HepG2 (cell line): Measurements from ENCODE around the gene COMP. TPM values are rescaled to one million over a fixed set of nuclear protein-coding genes. Genes with fewer than 3 reads are reported as not detected.
A peak's percentile ranks its signal among the peaks of the same experiment; 100 is the strongest.

Source experiments
- ARNT2 ChIP-seq: sonication (generic); formaldehyde crosslinking; IDR thresholded peaks from 2 replicates; pipeline ENCODE4 v1.8.0; 2022; ENCODE audit warnings: mild to moderate bottlenecking, low read depth, missing genetic modification reagents, moderate library complexity
- ATF1 ChIP-seq: IDR thresholded peaks from 2 replicates; pipeline ENCODE4 v1.6.1; 2016; ENCODE audit warnings: mild to moderate bottlenecking, control low read depth
- CTCF ChIP-seq: sonication (generic); formaldehyde crosslinking; IDR thresholded peaks from 2 replicates; pipeline ENCODE4 v1.5.0; 2020; ENCODE audit warnings: mild to moderate bottlenecking, missing genetic modification reagents, moderate library complexity
- E2F1 ChIP-seq: sonication (generic); formaldehyde crosslinking; IDR thresholded peaks from 2 replicates; pipeline ENCODE4 v1.5.0; 2020; ENCODE audit warnings: missing genetic modification reagents
- GLI4 ChIP-seq: sonication (generic); formaldehyde crosslinking; IDR thresholded peaks from 2 replicates; pipeline ENCODE4 v1.5.1; 2020; ENCODE audit warnings: missing genetic modification reagents, mild to moderate bottlenecking, moderate library complexity, borderline replicate concordance
- HMGXB4 ChIP-seq, 2 experiments: sonication (generic) in 1 of 2; formaldehyde crosslinking in 1 of 2; IDR thresholded peaks; 2 replicates each; pipeline versions ENCODE4 v1.4.0 to v1.6.1; 2018 to 2020; ENCODE audit warnings: missing genetic modification reagents in 2 of 2, borderline replicate concordance in 1 of 2, low read depth in 1 of 2, mild to moderate bottlenecking in 1 of 2, missing biosample characterization in 1 of 2
- JUNB ChIP-seq: sonication (generic); formaldehyde crosslinking; IDR thresholded peaks from 2 replicates; pipeline ENCODE4 v1.8.0; 2022; ENCODE audit warnings: missing genetic modification reagents, mild to moderate bottlenecking, borderline replicate concordance
- MAX ChIP-seq: IDR thresholded peaks from 2 replicates; pipeline ENCODE4 v1.6.1; 2012; ENCODE audit warnings: inconsistent platforms
- PATZ1 ChIP-seq: sonication (generic); formaldehyde crosslinking; IDR thresholded peaks from 2 replicates; pipeline ENCODE4 v1.4.0; 2020; ENCODE audit warnings: missing genetic modification reagents
- PITX1 ChIP-seq: sonication (generic); formaldehyde crosslinking; IDR thresholded peaks from 2 replicates; pipeline ENCODE4 v1.5.1; 2020; ENCODE audit warnings: mild to moderate bottlenecking, missing genetic modification reagents
- TBX2 ChIP-seq: sonication (generic); formaldehyde crosslinking; IDR thresholded peaks from 2 replicates; pipeline ENCODE4 v1.5.0; 2020; ENCODE audit warnings: missing genetic modification reagents, mild to moderate bottlenecking, borderline replicate concordance
- ZNF136 ChIP-seq: sonication (generic); formaldehyde crosslinking; IDR thresholded peaks from 2 replicates; pipeline ENCODE4 v1.8.1; 2022; ENCODE audit warnings: low read depth, mild to moderate bottlenecking, moderate library complexity, missing genetic modification reagents
- ZNF556 ChIP-seq: sonication (generic); formaldehyde crosslinking; IDR thresholded peaks from 2 replicates; pipeline ENCODE4 v1.4.0; 2020; ENCODE audit warnings: mild to moderate bottlenecking, missing genetic modification reagents, borderline replicate concordance
- ZNF691 ChIP-seq: sonication (generic); formaldehyde crosslinking; IDR thresholded peaks from 2 replicates; pipeline ENCODE4 v1.4.0; 2020; ENCODE audit warnings: missing genetic modification reagents, low read depth, mild to moderate bottlenecking, borderline replicate concordance
- ZNF777 ChIP-seq: sonication (generic); formaldehyde crosslinking; IDR thresholded peaks from 2 replicates; pipeline ENCODE4 v1.4.0; 2020; ENCODE audit warnings: missing genetic modification reagents
- polyA plus RNA-seq, 8 experiments: library from polyadenylated mRNA; depleted of rRNA in 3 of 8; stranded (reverse) in 7 of 8; unstranded in 1 of 8; fragments of >200 nt; fragmentation: Illumina TruSeq in 4 of 8; extraction: Trizol in 4 of 8; gene quantifications; 2 replicates each; pipeline versions ENCODE4 v1.2.1 to v1.2.3, GENCODE V29; 2011 to 2016; ENCODE audit warnings: low read depth in 4 of 8, missing spikeins in 1 of 8, mixed read lengths in 1 of 8; ENCODE audit not compliant: insufficient read depth in 1 of 8
- total RNA-seq, 5 experiments: library from RNA; depleted of rRNA; stranded (reverse); fragments of >200 nt; fragmentation: Illumina TruSeq; extraction: Trizol; gene quantifications; 2 replicates each; pipeline ENCODE4 v1.2.3, GENCODE V29; 2016; ENCODE audit warnings: low read depth in 1 of 5

Gene COMP
- total and polyA plus RNA-seq, 2 of the 13 experiments (the other 11 are each of a cell fraction or from before 2014, with no cell fraction given) = 0.04 to 0.13 TPM

GRCh38 chr19:18832306-18833140, 41.4 kb upstream of the COMP start (continued):
- peak; percentile 23; the same call in 1 of the 2 replicates for TF ChIP-seq CTCF (CRISPR knock-in tag)
- TF ChIP-seq PITX1 (CRISPR knock-in tag) = peak; percentile 61; the same call in 1 of the 2 replicates
- peak; percentile 36; the same call in 1 of the 2 replicates for TF ChIP-seq GLI4 (CRISPR knock-in tag)
- TF ChIP-seq PATZ1 (CRISPR knock-in tag) = 0 out of 2 replicates have a peak, but pooled peaks have one; percentile 21
- TF ChIP-seq MAX = peak; percentile 11; the same call in 1 of the 2 replicates
- TF ChIP-seq HMGXB4 (CRISPR knock-in tag; IDR thresholded peaks at IDR 0.05; ENCODE audit: borderline replicate concordance in 1 of 2, low read depth in 1 of 2) = 0 out of 4 replicates have a peak, but pooled peaks of 1 of the 2 experiments have one; percentile 19
- TF ChIP-seq JUNB (CRISPR knock-in tag) = no peak
- TF ChIP-seq ZNF556 (CRISPR knock-in tag) = no peak
- peak; percentile 37; the same call in 1 of the 2 replicates for TF ChIP-seq TBX2 (CRISPR knock-in tag)
- peak; percentile 3; the same call in 1 of the 2 replicates for TF ChIP-seq ARNT2
- TF ChIP-seq ZNF691 = 0 out of 2 replicates have a peak, but pooled peaks have one; percentile 21
- TF ChIP-seq ZNF777 (CRISPR knock-in tag) = no peak
- no peak for TF ChIP-seq ATF1 (CRISPR knock-in tag)
- TF ChIP-seq E2F1 (CRISPR knock-in tag) = no peak
- TF ChIP-seq ZNF136 (CRISPR knock-in tag) = no peak
